NCI-H1930 (cell line): ENCODE measurements around the gene ARCN1.
A peak's percentile ranks its signal among the peaks of the same experiment; 100 is the strongest.
"Not testable (repeated sequence)": the region's sequence is repeated elsewhere in the genome, so short reads cannot be mapped to it uniquely, and the experiment has no call there.

ENCODE experiments used
- DNase-seq, 2 experiments: peaks; one replicate each; lab custom pipeline; 2025; lab: John Stamatoyannopoulos, UW

ARCN1 gene

GRCh38 chr11:118606157-118606843, 34.1 kb downstream of the ARCN1 start:
- DNase-seq: no peak

- no peak for DNase-seq
Observed at GRCh38 chr11:118606844-118607228, 34.6 kb downstream of the ARCN1 start.

GRCh38 chr11:118607401-118608359, 35.5 kb downstream of the ARCN1 start, which contains the start of gene PHLDB1:
Gene PHLDB1 (plus strand): TSS chr11:118607615. CDS start chr11:118613837, 6,222 bp downstream.
- peak; percentile 14 to 25 for DNase-seq

- DNase-seq: no peak
Observed at GRCh38 chr11:118608360-118609227, 36.4 kb downstream of the ARCN1 start.

GRCh38 chr11:118609380-118610224, 37.4 kb downstream of the ARCN1 start:
- no peak for DNase-seq

- no peak for DNase-seq
Observed at GRCh38 chr11:118610225-118610772, 38.1 kb downstream of the ARCN1 start.

- DNase-seq: peak; percentile 20 to 58
Observed at GRCh38 chr11:118610773-118611432, 38.7 kb downstream of the ARCN1 start.

- not testable (repeated sequence) for DNase-seq
Observed at GRCh38 chr11:118611433-118611795, 39.2 kb downstream of the ARCN1 start.

GRCh38 chr11:118612378-118612777, 40.2 kb downstream of the ARCN1 start:
- DNase-seq: no peak

GRCh38 chr11:118614511-118614910, 42.3 kb downstream of the ARCN1 start:
- no peak for DNase-seq

- no peak for DNase-seq
Observed at GRCh38 chr11:118615282-118615975, 43.2 kb downstream of the ARCN1 start.

GRCh38 chr11:118615976-118616371, 43.8 kb downstream of the ARCN1 start:
- DNase-seq: no peak

GRCh38 chr11:118618115-118618990, 46.1 kb downstream of the ARCN1 start:
- no peak for DNase-seq

GRCh38 chr11:118618991-118619375, 46.8 kb downstream of the ARCN1 start:
- DNase-seq: no peak

GRCh38 chr11:118619444-118620197, 47.4 kb downstream of the ARCN1 start:
- no peak for DNase-seq

- no peak for DNase-seq
Observed at GRCh38 chr11:118620529-118621070, 48.4 kb downstream of the ARCN1 start.

- DNase-seq: peak; percentile 59 to 73
Observed at GRCh38 chr11:118621071-118621783, 49.0 kb downstream of the ARCN1 start.
